Nephron (organoid): Measurements from ENCODE around the gene GSTM3.
A peak's percentile ranks its signal among the peaks of the same experiment; 100 is the strongest.

ENCODE experiments used
- H3K27ac Mint-ChIP-seq, 3 experiments: 2 replicates each; pipeline ENCODE4 v1.8.0; 2020; ENCODE audit warnings: mixed read lengths in 3 of 3, mild to moderate bottlenecking in 2 of 3, moderate library complexity in 1 of 3
- H3K27me3 Mint-ChIP-seq: 2 replicates; pipeline ENCODE4 v1.8.0; 2021; ENCODE audit warnings: low read depth, mild to moderate bottlenecking, moderate library complexity, mixed read lengths
- H3K36me3 Mint-ChIP-seq: 2 replicates; pipeline ENCODE4 v1.8.0; 2020; ENCODE audit warnings: low read depth, mixed read lengths
- H3K4me1 Mint-ChIP-seq: 2 replicates; pipeline ENCODE4 v1.8.0; 2020; ENCODE audit warnings: mixed read lengths
- H3K4me3 Mint-ChIP-seq, 3 experiments: 2 replicates each; pipeline ENCODE4 v1.8.0; 2020; ENCODE audit warnings: mild to moderate bottlenecking in 3 of 3, mixed read lengths in 3 of 3, moderate library complexity in 2 of 3
- H3K9me3 Mint-ChIP-seq: 2 replicates; pipeline ENCODE4 v1.8.0; 2020; ENCODE audit warnings: mixed read lengths
- CTCF ChIP-seq, 3 experiments: fragments of 200-600 bp; sonication (generic); IDR thresholded peaks; one replicate each; pipeline ENCODE4 v1.5.0; 2021; ENCODE audit warnings: antibody characterized with exemption in 3 of 3; ENCODE audit not compliant: unreplicated experiment in 3 of 3

GSTM3 gene

GRCh38 chr1:109740615-109741373 is at the start of gene GSTM3:
TSS of gene GSTM3 (minus strand) at chr1:109741038. CDS start at chr1:109740287, 751 bp downstream.
- H3K36me3 Mint-ChIP-seq: peaks cover 21% of the 10 kb centered on the region
- H3K4me3 Mint-ChIP-seq: peak within 1 kb of the TSS; percentile 81 to 90 (median 86)
- H3K9me3 Mint-ChIP-seq: no peaks in the 10 kb centered on the region
- H3K4me1 Mint-ChIP-seq: peaks cover 11% of the 10 kb centered on the region
- TF ChIP-seq CTCF (IDR thresholded peaks at IDR 0.05; ENCODE audit: unreplicated experiment in 3 of 3): no peak
- peak within 1 kb of the TSS; percentile 62 to 90 (median 69) for H3K27ac Mint-ChIP-seq
- H3K27me3 Mint-ChIP-seq: peaks cover 8% of the 10 kb centered on the region

GRCh38 chr1:109790329-109790728 is 49.5 kb upstream of the GSTM3 start:
- H3K9me3 Mint-ChIP-seq: no peaks in the 10 kb centered on the region
- H3K36me3 Mint-ChIP-seq: no peaks in the 10 kb centered on the region
- H3K4me1 Mint-ChIP-seq: peaks cover 64% of the 10 kb centered on the region
- peaks cover 5% of the 10 kb centered on the region for H3K27me3 Mint-ChIP-seq
- no peak overlapping the region for H3K4me3 Mint-ChIP-seq
- no peak for TF ChIP-seq CTCF (IDR thresholded peaks at IDR 0.05; ENCODE audit: unreplicated experiment in 3 of 3)
- H3K27ac Mint-ChIP-seq: peak overlapping the region in 2 of 3 experiments; percentile 69 to 76

- Mint-ChIP-seq H3K27me3 (peaks cover 5% of the 10 kb centered on the region), H3K36me3 (no peaks in the 10 kb centered on the region), H3K9me3 (no peaks in the 10 kb centered on the region)
These were observed 48.8 kb upstream of the GSTM3 start for GRCh38 chr1:109789551-109790180.

GRCh38 chr1:109788695-109789521 is 48.1 kb upstream of the GSTM3 start:
- peak; percentile 39 to 48 (median 47) for TF ChIP-seq CTCF (IDR thresholded peaks at IDR 0.05; ENCODE audit: unreplicated experiment in 3 of 3)
- Mint-ChIP-seq H3K4me1 (peaks cover 64% of the 10 kb centered on the region), H3K27me3 (peaks cover 5% of the 10 kb centered on the region), H3K36me3 (no peaks in the 10 kb centered on the region), H3K4me3 (no peak overlapping the region), H3K9me3 (no peaks in the 10 kb centered on the region), H3K27ac (peak overlapping the region; percentile 47 to 77 (median 76))

More at GRCh38 chr1:109789551-109790180, 48.8 kb upstream of the GSTM3 start:
- H3K27ac Mint-ChIP-seq: peak overlapping the region; percentile 47 to 77 (median 76)
- peaks cover 65% of the 10 kb centered on the region for H3K4me1 Mint-ChIP-seq
- no peak overlapping the region for H3K4me3 Mint-ChIP-seq
- no peak for TF ChIP-seq CTCF (IDR thresholded peaks at IDR 0.05; ENCODE audit: unreplicated experiment in 3 of 3)

GRCh38 chr1:109787845-109788601 is 47.2 kb upstream of the GSTM3 start:
- H3K9me3 Mint-ChIP-seq: no peaks in the 10 kb centered on the region
- TF ChIP-seq CTCF (IDR thresholded peaks at IDR 0.05; ENCODE audit: unreplicated experiment in 3 of 3): no peak
- H3K27me3 Mint-ChIP-seq: peaks cover 5% of the 10 kb centered on the region
- H3K27ac Mint-ChIP-seq: peak overlapping the region in 1 of 3 experiments; percentile 52
- H3K4me3 Mint-ChIP-seq: no peak overlapping the region
- H3K36me3 Mint-ChIP-seq: no peaks in the 10 kb centered on the region
- H3K4me1 Mint-ChIP-seq: peaks cover 64% of the 10 kb centered on the region
